ENCODE data around the gene COL8A2.

DNA sequence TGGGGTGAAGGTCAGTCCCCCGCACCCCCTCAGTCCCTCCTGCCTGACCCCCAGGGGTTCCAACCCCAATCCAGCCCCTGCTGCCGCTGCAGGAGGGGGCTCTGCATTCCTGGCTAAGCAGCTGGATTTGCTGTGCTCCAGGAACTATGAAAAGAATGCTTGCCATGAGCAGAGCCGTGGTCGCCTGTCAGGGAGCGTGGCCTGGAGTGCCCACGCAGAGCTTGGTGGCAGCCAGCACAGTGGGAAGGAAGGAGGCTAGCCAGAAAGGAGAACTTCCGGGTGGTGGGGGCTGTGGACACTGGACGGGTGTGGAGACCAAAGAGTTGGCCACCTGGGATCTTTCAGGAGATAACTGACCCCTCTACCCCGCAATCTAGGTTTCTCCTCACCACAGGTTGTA lies 5.6 kb downstream of the COL8A2 start:
- TF ChIP-seq, protein P1, sequence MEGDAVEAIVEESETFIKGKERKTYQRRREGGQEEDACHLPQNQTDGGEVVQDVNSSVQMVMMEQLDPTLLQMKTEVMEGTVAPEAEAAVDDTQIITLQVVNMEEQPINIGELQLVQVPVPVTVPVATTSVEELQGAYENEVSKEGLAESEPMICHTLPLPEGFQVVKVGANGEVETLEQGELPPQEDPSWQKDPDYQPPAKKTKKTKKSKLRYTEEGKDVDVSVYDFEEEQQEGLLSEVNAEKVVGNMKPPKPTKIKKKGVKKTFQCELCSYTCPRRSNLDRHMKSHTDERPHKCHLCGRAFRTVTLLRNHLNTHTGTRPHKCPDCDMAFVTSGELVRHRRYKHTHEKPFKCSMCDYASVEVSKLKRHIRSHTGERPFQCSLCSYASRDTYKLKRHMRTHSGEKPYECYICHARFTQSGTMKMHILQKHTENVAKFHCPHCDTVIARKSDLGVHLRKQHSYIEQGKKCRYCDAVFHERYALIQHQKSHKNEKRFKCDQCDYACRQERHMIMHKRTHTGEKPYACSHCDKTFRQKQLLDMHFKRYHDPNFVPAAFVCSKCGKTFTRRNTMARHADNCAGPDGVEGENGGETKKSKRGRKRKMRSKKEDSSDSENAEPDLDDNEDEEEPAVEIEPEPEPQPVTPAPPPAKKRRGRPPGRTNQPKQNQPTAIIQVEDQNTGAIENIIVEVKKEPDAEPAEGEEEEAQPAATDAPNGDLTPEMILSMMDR (IDR thresholded peaks at IDR 0.05): no peak
- TF ChIP-seq POLR2A (IDR thresholded peaks at IDR 0.05): no peak

All from uterus (tissue), 2 donors.